Raji (cell line): ENCODE measurements around the gene ELMO3.

Experiments
- POLR2A ChIP-seq: IDR thresholded peaks from 2 replicates; pipeline ENCODE4 v1.6.1; 2011; ENCODE audit warnings: low read depth, low read length, control low read depth; ENCODE audit not compliant: insufficient read depth

Gene ELMO3

DNA sequence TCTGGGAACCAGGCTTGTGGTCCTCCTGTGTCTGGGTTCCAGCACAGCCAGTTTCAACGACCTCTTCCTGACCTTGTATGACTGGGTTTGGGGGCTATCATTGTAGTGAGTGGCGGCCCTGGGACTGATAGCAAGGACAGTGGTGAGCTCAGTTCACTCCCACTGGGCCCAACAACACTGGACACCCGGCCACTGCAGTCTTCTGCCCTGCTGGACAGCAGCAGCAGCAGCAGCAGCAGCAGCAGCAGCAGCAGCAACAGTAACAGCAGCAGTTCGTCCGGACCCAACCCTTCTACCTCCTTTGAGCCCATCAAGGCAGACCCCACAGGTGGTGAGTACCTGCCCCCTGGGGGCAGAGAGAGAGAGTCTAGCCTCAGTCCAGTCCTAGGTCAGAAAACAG, 3.3 kb upstream of the ELMO3 start:
- no peak for TF ChIP-seq POLR2A

DNA sequence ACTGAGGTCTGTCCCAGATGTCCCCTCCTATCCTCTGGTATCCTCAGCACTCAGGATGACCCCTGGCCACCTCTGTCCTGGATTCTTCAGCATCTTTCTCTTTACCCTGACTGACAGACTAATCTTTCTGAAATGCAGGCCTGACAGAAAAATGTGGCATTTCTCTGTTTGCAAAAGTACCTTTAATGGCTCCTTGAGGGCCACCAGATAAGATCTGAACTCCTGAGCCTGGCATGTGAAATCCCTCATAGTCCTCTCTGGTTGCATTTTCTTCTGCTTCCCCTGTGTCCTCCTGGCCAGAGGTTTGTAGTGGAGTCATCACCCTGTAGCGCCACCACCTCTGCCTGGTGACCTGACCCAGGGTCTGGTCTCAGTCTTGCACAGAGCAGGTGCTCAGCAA, 2.0 kb upstream of the ELMO3 start:
- no peak for TF ChIP-seq POLR2A

DNA sequence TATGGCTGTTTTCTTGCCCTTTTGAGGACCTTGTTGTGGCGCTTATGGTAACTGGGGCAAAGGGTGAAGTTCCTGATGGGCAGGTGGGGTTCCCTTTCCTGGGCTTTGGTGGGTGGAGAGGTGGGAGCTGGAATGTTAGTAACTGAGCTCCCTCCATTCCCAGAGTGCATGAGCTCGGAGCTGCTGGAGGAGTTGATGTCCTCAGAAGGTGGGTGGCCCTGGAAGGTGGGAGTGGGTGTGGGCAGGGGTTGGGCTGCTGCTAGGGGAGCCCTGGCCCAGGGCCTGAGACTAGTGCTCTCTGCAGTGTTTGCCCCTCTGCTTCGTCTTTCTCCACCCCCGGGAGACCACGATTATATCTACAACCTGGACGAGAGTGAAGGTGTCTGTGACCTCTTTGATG, 1.2 kb upstream of the ELMO3 start:
- no peak for TF ChIP-seq POLR2A

DNA sequence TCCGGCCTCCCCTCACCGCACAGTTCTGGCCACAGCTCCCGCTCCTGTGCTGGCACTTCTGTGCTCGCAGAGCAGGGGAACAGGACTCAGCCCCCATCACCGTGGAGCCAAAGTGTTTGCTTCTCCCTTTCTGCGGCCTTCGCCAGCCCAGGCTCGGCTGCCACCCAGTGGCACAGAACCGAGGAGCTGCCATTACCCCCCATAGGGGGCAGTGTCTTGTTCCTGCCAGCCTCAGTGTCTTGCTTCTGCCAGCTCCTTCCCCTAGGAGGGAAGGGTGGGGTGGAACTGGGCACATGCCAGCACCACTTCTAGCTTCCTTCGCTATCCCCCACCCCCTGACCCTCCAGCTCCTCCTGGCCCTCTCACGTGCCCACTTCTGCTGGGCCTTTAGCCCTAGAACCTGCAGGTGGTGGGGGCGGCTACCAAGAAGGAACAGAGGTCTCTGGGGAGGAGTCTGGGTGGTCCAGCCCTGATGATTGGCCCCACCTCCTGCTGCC, 645 bp upstream of the ELMO3 start:
- no peak for TF ChIP-seq POLR2A

DNA sequence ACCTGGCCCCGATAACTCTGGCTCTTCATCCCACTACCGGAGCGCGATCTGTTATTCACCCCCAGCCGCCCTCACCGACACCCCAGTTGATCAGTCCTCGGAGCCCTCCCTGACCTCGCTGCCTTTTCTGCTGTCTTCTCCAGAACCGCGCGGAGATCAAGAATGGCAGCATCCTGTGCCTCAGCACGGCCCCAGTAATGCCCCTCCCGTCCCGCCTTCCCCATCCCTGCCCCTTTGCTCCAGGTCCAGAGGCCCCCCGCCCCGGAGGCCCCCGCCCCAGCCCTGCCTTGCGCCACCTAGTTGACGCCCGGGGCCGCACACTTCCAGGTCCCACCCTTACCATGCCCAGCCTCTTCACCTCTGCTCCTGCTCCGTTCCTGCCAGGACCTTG, 872 bp downstream of the ELMO3 start:
- no peak for TF ChIP-seq POLR2A

DNA sequence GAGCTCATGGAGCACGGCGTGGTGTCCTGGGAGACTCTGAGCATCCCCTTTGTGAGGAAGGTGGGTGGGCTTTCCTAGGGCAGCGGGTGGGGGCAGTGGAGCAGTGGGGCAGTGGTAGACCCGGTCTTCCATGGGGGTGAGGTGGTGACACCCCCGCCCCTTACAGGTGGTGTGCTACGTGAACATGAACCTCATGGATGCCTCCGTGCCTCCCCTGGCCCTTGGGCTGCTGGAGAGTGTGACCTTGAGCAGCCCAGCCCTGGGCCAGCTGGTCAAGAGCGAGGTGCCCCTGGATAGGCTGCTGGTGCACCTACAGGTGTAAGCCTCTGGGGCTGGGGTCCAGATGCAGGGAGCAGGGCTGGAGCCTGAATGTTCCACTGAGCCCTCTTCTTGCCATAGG, 1.6 kb downstream of the ELMO3 start:
- no peak for TF ChIP-seq POLR2A

DNA sequence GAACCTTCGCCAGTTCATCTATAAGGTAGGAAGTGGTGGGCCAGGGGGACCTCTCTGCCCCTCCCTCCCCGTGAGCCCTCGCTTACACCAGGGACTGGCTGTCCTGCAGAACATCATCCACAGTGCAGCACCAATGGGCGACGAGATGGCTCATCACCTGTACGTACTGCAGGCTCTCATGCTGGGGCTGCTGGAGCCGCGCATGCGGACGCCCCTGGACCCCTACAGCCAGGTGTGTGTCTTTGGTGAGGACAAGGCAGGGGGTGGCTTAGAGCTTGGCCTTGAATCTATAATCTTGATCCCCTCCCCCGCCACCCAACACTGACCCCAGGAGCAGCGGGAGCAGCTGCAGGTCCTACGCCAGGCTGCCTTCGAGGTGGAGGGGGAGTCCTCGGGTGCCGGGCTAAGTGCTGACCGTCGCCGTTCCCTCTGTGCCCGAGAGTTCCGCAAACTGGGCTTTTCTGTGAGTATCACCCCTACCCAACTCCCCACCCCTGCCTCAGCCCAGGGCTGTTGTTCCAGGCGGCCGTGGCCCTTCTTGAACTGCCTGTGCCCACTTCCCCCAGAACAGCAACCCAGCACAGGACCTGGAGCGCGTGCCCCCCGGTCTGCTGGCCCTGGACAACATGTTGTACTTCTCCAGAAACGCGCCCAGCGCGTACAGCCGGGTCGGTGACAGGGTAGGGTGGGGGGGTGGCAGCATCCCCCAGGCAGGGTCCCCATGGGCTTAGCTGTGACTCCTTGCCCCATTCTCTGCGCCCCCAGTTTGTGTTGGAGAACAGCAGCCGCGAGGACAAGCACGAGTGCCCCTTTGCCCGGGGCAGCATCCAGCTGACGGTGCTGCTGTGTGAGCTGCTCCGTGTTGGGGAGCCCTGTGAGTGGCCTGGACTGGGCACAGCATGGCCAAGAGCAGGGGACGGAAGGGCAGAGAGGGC, 2.7 kb downstream of the ELMO3 start:
- TF ChIP-seq POLR2A, result no peak

DNA sequence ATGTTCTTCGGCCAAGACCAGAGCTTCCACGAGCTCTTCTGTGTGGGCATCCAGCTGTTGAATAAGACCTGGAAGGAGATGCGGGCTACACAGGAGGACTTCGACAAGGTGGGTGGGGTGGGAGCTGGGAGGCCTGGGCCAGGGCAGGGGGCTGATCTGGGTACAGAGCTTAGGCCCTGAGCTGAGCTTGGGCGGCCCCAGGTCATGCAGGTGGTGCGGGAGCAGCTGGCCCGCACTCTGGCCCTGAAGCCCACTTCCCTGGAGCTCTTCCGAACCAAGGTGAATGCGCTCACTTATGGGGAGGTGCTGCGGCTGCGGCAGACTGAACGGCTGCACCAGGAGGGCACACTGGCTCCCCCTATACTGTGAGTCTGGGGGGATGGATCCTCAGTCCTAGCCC, 3.5 kb downstream of the ELMO3 start:
- no peak for TF ChIP-seq POLR2A

DNA sequence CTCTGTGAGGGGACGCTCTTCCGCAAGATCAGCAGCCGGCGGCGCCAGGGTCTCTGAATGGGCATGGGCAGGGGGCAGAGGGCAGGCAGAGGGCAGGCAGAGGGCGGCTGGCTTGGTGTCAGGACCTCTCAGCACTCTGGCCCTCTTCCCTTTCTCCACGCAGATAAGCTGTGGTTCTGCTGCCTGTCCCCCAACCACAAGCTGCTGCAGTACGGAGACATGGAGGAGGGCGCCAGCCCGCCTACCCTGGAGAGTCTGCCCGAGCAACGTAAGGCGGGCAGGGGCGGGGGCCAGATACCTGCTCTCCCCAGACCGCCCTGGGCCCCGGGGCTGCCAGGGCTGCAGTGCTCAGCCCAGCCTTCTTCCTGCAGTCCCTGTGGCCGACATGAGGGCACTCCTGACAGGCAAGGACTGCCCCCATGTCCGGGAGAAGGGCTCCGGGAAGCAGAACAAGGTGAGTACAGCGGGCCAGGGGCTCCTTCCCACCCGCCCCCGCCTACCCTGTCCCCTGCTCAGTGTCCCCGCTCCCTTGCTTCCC, 4.1 kb downstream of the ELMO3 start:
- no peak for TF ChIP-seq POLR2A

DNA sequence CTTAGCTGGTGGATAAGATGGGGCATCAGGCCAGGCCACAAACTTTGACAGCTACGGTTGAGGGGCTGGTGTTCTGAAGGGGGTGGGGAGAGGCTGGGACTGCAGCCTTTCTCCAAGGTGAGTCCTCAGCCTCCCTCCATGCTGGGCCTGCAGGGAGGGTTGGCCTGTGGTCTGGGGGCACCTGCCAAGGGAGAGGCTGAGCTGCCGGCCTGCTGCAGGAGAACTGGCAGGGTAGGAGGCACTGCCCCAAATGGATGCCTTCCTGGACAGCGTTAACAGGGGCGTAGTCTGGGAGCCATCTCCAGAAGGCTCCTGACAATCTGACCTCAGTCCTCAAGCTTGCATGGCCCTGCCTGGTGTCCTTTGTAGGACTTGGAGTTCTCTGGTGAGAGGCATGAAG, 5.1 kb downstream of the ELMO3 start:
- TF ChIP-seq POLR2A, result no peak

DNA sequence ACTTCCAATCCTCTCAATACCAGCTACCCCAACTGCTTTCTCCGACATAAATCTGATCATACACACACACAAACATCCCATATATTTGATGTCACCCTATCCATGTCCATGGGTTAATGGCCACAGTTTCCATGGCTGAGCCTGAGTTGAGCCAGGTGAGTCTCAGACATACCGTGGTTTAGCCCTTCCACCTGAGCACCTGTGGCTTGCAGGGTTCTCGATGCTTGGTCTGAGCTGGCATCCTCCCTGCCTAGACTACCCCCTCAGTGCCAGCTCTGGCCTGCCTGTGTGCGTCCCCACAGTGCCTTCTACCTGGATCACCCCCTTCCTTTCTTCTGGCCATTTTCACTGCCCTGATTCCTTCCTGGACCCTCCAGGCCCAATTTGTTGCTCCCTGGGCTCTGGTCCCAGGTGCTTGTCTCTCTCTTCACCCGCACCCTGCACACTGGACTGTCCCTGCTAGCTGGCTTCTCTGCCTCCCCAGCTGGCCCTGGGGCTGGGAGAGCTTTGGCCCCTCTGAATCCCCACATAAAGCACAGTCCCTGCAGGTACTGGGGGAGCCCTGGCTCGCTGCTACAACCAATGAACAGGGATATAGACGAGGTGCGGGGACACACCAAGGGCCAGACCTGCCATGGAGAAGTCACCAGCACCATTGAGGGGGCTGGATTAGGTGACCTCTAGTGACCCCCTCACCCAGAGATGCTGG, 7.4 kb downstream of the ELMO3 start:
- TF ChIP-seq POLR2A, result no peak

DNA sequence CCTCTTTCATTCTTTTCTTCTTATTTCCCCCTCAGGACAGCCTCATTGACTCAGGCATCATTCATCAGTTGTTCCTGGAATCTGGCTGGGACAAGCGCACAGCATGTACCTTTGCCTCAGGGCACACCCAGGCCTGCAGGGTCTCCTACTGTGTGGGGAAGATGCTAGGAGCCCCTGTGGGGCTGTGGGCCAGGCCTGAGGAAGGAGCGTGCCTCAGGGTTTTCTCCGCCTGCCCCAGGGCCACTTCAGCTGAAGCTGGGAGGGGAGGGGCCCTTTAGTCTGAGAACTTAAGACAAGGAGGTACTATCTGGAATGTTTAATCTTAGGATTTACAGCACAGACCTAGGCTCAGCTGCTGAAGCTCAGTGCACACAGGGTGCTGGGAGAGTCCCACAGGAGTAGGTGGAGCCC, 7.9 kb downstream of the ELMO3 start:
- peak; percentile 28; the same call in 1 of the 2 replicates for TF ChIP-seq POLR2A

DNA sequence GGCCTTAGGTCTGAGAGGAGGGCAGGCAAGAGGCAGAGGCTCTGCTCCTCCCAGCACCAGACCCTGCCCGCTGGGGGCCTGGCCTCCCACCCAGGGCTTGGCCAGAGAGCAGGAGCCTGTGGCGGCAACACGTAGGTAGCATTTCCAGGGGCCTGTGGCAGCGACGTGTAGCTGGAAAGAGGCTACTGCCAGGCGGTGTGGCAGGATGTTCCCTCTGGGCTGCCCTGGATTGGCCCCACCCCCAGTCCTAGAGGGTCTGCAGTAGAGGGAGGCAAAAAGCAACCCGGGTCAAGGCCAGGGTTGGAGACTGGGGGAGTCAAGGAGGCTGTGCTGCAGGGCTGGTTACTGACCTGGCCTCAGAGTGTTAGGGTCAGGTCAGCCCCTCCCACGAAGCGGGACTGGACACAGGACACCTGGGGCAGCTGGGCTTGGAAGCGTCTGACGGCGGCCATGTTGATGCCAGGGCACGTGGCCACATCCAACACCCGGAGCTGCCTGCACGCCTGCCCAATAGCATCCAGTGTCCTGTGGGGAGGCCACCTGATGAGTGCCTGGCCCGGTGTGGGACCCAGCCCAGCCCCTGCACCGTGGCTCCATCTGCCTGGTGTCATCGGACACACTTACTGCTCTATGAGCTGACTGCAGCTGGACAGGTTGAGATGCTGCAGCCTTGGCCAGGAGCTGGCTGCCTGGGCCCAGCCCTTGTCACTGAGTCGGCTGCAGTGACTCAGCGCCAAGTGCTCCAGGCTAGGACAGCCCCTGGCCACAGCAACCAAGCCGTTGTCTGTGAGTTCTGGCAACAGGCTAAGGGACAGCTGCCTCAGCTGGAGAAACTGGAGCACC, 8.5 kb downstream of the ELMO3 start:
- TF ChIP-seq POLR2A, result no peak; the same call in 1 of the 2 replicates

DNA sequence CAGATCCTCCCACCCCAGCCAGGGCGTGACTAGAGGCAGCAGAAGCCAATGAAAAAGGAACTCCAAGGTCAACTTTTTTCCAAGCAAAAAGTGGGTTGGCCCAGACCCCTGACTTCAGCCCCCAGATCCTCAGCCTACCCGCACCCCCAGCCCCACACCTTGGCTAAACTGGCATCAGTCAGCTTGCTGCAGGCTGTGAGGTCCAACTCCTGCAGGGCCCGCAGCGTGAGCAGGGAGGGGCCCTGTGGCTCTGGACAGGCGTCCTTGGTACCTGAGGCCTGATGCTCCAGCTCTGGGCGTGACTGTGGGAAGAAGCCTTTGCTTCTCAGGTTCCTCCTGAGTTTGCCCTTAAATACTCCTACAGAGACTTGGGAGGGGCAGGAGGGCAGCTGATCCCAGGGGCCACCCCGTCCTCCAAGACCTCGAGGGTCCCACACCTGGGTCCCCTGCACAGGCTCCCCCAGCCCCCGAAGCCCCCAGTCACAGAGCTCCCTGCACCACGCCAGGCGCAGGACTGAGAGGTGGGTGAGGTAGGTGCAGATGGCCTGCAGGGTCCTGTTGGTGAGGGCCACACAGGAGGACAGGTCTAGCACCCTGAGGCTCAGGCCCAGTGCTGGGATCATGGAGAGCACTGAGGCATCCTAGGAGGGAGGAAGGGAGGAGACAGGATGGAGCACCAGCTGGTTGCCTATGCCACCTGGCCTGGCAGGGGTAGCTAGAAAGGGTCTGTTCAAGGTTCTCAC, 9.4 kb downstream of the ELMO3 start:
- TF ChIP-seq POLR2A, result no peak
